IPS-15b (cell line): ENCODE results near the gene ATP6V0B.

Source experiments
- H3K27me3 ChIP-seq: one replicate; pipeline ENCODE4 v1.6.1; 2013; ENCODE audit warnings: low read length; ENCODE audit not compliant: control insufficient read depth, insufficient read depth
- H3K36me3 ChIP-seq: one replicate; pipeline ENCODE4 v1.6.1; 2013; ENCODE audit warnings: low read length; ENCODE audit not compliant: control insufficient read depth, insufficient read depth
- H3K4me1 ChIP-seq: one replicate; pipeline ENCODE4 v1.6.1; 2013; ENCODE audit warnings: mild to moderate bottlenecking, low read length; ENCODE audit not compliant: control insufficient read depth, insufficient read depth
- H3K4me3 ChIP-seq: one replicate; pipeline ENCODE4 v1.5.1; 2013; ENCODE audit warnings: low read depth, low read length
- H3K9ac ChIP-seq: one replicate; pipeline ENCODE4 v1.6.1; 2013; ENCODE audit warnings: low read depth, mild to moderate bottlenecking, low read length
- H3K9me3 ChIP-seq: one replicate; pipeline ENCODE4 v1.6.1; 2013; ENCODE audit warnings: mild to moderate bottlenecking, low read length; ENCODE audit not compliant: control insufficient read depth, insufficient read depth

The ATP6V0B gene

GRCh38 chr1:43974443-43975248, at the start of gene ATP6V0B:
ATP6V0B (plus strand) TSS chr1:43974960; CDS start chr1:43975041, 81 bp downstream.
- Histone ChIP-seq H3K9ac (peak within 1 kb of the TSS; percentile 81), H3K4me3 (peak within 1 kb of the TSS; percentile 92), H3K27me3 (no peaks in the 10 kb centered on the region), H3K4me1 (peaks cover 3% of the 10 kb centered on the region), H3K9me3 (no peaks in the 10 kb centered on the region), H3K36me3 (peaks cover 28% of the 10 kb centered on the region)

GRCh38 chr1:43925846-43926245, 48.9 kb upstream of the ATP6V0B start:
- Histone ChIP-seq H3K9me3 (no peaks in the 10 kb centered on the region), H3K27me3 (no peaks in the 10 kb centered on the region), H3K4me3 (no peak overlapping the region), H3K4me1 (peaks cover 3% of the 10 kb centered on the region), H3K9ac (no peak overlapping the region), H3K36me3 (no peaks in the 10 kb centered on the region)

- Histone ChIP-seq H3K27me3 (peaks cover 13% of the 10 kb centered on the region), H3K4me3 (no peak overlapping the region), H3K9ac (peak overlapping the region; percentile 5), H3K4me1 (peaks cover 19% of the 10 kb centered on the region), H3K9me3 (no peaks in the 10 kb centered on the region), H3K36me3 (no peaks in the 10 kb centered on the region)
These were observed 44.4 kb upstream of the ATP6V0B start for GRCh38 chr1:43930168-43930948.

DNA sequence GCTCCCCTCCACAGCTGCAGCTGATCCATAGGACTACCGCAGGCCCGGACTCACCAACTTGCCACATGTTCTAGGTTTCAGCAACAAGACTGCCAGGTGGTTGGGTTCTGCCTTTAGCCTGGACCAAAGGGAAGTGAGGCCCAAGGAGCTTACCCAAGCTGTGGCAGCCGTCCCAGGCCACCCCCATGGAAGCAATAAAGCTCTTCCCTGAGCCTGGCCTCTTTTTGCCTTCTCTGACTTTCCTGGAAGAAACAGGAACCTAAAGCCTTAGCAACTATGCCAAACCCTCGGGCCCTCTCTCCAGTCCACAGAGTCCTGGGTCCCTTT, 43.8 kb upstream of the ATP6V0B start:
- Histone ChIP-seq H3K9ac (no peak overlapping the region), H3K4me3 (no peak overlapping the region), H3K36me3 (no peaks in the 10 kb centered on the region), H3K9me3 (no peaks in the 10 kb centered on the region), H3K4me1 (peaks cover 24% of the 10 kb centered on the region), H3K27me3 (peaks cover 13% of the 10 kb centered on the region)

DNA sequence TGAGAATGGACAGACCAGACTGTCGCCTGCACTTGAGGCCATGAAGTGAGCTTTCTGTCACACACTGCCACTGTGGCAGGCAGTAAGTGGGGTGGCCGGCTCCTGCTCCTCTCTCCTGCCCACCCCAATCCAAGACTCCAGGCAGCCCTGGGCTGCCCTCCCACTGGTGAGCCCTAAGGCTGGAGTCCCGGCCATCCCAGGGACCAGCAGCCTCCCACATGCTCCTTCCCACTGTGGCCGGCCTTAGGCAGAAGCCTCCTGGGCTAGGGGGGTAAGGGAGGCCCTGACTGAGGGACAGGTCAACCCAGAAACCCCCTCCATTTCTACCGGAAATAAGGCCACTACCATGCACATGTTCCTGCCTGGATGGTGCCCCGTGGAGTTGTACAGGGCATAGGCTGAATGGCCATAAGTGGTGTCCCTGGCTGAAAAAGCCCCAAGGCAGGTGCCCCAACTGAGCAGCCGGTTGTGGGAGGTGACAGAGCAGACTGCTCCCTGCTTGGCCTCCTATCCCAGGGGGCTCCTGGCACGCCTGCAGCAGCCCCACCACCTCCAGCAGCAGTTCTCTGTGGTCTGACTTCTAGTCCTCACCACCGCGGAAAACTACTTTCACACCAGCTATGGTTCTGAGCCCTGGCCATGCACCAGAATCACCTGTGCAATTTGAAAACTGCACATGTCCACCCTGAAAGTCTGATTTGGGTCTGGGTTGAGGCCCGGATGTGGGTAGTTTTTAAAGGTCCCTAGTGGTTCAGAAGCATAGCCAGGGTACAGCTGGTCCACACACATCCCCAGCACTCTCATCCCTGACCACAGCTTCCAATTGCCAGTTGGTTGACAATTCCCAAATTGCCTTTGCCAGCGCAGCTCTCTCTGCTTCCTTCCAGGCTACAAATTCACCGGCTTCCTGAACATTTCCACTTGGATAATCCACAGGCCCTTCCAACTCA, 42.8 kb upstream of the ATP6V0B start:
- H3K27me3 ChIP-seq = peaks cover 13% of the 10 kb centered on the region
- peaks cover 2% of the 10 kb centered on the region for H3K36me3 ChIP-seq
- H3K9ac ChIP-seq = no peak overlapping the region
- peaks cover 24% of the 10 kb centered on the region for H3K4me1 ChIP-seq
- no peaks in the 10 kb centered on the region for H3K9me3 ChIP-seq
- H3K4me3 ChIP-seq = no peak overlapping the region

DNA sequence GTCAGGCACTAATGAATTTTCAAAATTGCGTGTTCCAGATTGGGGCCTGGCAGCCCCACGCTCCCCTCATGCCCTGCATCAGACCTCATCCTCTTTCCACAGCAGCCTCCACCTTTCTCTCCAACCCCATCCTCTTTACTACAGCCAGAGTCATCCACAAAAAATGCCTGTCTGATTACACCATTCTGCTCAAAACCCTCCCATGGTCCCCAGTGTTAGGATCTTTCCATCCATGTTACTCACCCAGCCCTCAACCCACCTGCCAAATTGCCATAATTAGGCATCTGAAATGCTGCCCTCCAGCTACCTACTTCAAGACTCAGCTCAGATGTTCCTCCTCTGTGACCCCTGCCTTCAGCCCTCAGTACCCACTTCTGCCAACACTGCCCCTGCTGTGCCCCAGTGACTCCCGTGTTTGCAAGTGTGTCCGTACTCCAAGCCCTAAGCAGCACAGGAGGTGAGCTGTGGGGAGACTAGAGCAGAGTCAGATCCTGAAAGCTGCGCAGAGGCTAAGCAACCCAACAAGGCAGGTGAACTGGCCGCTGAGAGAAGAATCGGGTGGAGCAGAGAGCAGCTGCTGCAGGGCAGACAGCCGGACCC, 41.9 kb upstream of the ATP6V0B start:
- Histone ChIP-seq H3K4me1 (peaks cover 24% of the 10 kb centered on the region), H3K9ac (peak overlapping the region; percentile 4), H3K9me3 (no peaks in the 10 kb centered on the region), H3K27me3 (peaks cover 13% of the 10 kb centered on the region), H3K4me3 (peak overlapping the region; percentile 77), H3K36me3 (peaks cover 6% of the 10 kb centered on the region)

- Histone ChIP-seq H3K9me3 (no peaks in the 10 kb centered on the region), H3K36me3 (peaks cover 6% of the 10 kb centered on the region), H3K4me1 (peaks cover 24% of the 10 kb centered on the region), H3K4me3 (peak within 1 kb of the TSS; percentile 77), H3K27me3 (peaks cover 13% of the 10 kb centered on the region), H3K9ac (peak within 1 kb of the TSS; percentile 70)
These were observed 41.2 kb upstream of the ATP6V0B start, which contains the start of gene ARTN for GRCh38 chr1:43933386-43934100. ARTN (plus strand) TSS chr1:43933801; CDS start chr1:43935657, 1,856 bp downstream.

DNA sequence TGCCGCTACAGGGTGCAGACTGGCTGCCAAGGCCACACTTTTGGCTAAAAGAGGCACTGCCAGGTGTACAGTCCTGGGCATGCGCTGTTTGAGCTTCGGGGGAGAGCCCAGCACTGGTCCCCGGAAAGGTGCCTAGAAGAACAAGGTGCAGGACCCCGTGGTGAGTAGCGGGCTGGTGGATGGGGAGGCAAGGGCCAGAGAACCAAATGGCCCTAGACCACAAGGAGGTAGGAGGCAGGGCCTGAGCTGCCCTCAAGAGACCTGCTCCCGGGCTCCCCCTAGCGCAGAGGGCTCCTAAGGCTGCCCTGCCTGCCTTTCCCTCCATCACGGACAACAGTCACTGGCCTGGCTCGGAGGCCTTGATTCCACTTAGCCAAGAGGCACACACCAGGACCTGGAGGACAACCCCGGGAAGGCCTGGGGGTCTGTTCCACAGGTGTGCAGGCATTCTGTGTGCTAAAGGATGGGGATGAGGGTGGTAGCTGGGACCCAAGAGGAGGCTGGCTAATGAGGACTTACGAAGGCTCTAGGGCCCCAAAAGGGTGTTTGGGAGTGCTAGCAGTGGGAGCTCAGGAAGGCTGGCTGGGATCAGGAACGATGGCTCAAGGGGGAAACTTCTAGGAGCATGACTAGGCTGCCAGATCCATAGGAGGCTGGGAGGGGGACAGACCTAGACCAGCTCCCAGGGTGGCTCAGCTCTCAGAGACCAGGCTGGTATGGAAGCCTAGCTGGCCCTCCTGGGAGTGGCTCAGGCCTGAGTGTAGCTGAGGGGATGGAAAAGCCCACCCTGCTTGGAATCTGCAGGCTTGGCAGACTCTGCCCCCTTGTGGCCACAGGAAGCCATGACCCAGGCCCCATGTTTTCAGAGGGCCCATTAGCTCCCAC, 40.4 kb upstream of the ATP6V0B start:
- H3K9ac ChIP-seq = peak overlapping the region; percentile 70
- peaks cover 13% of the 10 kb centered on the region for H3K27me3 ChIP-seq
- H3K4me3 ChIP-seq = peak overlapping the region; percentile 77
- peaks cover 6% of the 10 kb centered on the region for H3K36me3 ChIP-seq
- peaks cover 24% of the 10 kb centered on the region for H3K4me1 ChIP-seq
- H3K9me3 ChIP-seq = no peaks in the 10 kb centered on the region

- Histone ChIP-seq H3K27me3 (peaks cover 13% of the 10 kb centered on the region), H3K9ac (no peak overlapping the region), H3K9me3 (no peaks in the 10 kb centered on the region), H3K36me3 (peaks cover 6% of the 10 kb centered on the region), H3K4me1 (peaks cover 21% of the 10 kb centered on the region), H3K4me3 (peak overlapping the region; percentile 16)
These were observed 39.8 kb upstream of the ATP6V0B start for GRCh38 chr1:43934986-43935324.
